GM18868 (cell line): ENCODE results near the gene POPDC2.
"Not testable (repeated sequence)": the region's sequence is repeated elsewhere in the genome, so short reads cannot be mapped to it uniquely, and the experiment has no call there.

Experiments used
- ATAC-seq: cut with Tn5 transposase; IDR thresholded peaks from one replicate; pipeline ENCODE4 v1.9.1; 2021; ENCODE audit warnings: mild to moderate bottlenecking, moderate library complexity; ENCODE audit not compliant: unreplicated experiment

Gene POPDC2

GRCh38 chr3:119660474-119661440 is at the start of gene POPDC2:
TSS of gene POPDC2 (minus strand) at chr3:119660589. CDS start at chr3:119660423, 166 bp downstream.
- ATAC-seq = no peak

GRCh38 chr3:119703820-119704531 is 43.6 kb upstream of the POPDC2 start:
- no peak for ATAC-seq

GRCh38 chr3:119702530-119703527 is 42.4 kb upstream of the POPDC2 start, which contains the start of gene CFAP91:
TSS of gene CFAP91 (plus strand) at chr3:119703022. CDS start at chr3:119703099, 77 bp downstream.
- peak; percentile 91 for ATAC-seq

- ATAC-seq = peak; percentile 0
Measured at GRCh38 chr3:119700920-119701734, 40.7 kb upstream of the POPDC2 start.

GRCh38 chr3:119700269-119700919 is 40.0 kb upstream of the POPDC2 start:
- ATAC-seq = peak; percentile 26

- ATAC-seq = peak; percentile 76
Measured at GRCh38 chr3:119697394-119697793, 37.0 kb upstream of the POPDC2 start.

GRCh38 chr3:119695480-119695879 is 35.1 kb upstream of the POPDC2 start:
- ATAC-seq = no peak

GRCh38 chr3:119690043-119690656 is 29.8 kb upstream of the POPDC2 start:
- ATAC-seq = no peak

- no peak for ATAC-seq
Measured at GRCh38 chr3:119683421-119683820, 23.0 kb upstream of the POPDC2 start.

GRCh38 chr3:119681279-119681678 is 20.9 kb upstream of the POPDC2 start:
- peak; percentile 41 for ATAC-seq

- no peak for ATAC-seq
Measured at GRCh38 chr3:119679874-119680273, 19.5 kb upstream of the POPDC2 start.

- not testable (repeated sequence) for ATAC-seq
Measured at GRCh38 chr3:119678209-119678608, 17.8 kb upstream of the POPDC2 start.

- no peak for ATAC-seq
Measured at GRCh38 chr3:119677641-119677934, 17.2 kb upstream of the POPDC2 start.

GRCh38 chr3:119676771-119677640 is 16.6 kb upstream of the POPDC2 start, which contains the start of gene COX17:
TSS of gene COX17 (minus strand) at chr3:119677406. CDS start at chr3:119677310, 96 bp downstream.
- ATAC-seq = peak; percentile 85

GRCh38 chr3:119676020-119676419 is 15.6 kb upstream of the POPDC2 start:
- ATAC-seq = no peak

GRCh38 chr3:119675188-119675874 is 14.9 kb upstream of the POPDC2 start:
- ATAC-seq = no peak

- no peak for ATAC-seq
Measured at GRCh38 chr3:119673875-119674274, 13.5 kb upstream of the POPDC2 start.
